HepG2 (cell line): Measurements from ENCODE around the gene ADAMTS12. TPM values are rescaled to one million over a fixed set of nuclear protein-coding genes. Genes with fewer than 3 reads are reported as not detected.

Experiments used
- ATAC-seq: fragments of 200-7000 bp; cut with Tn5 transposase; 3 replicates; pipeline ENCODE4 v1.9.1; 2020; ENCODE audit warnings: mild to moderate bottlenecking, moderate library complexity
- BruUV-seq: library from RNA; stranded (reverse); fragments of 400-500 nt; replicated peaks from 2 replicates; lab custom pipeline; 2021; lab: Mats Ljungman, UMichigan
- CTCF ChIA-PET: fragments of 300-600 bp; formaldehyde crosslinking; extraction: SDS; loops from one replicate; lab custom pipeline; 2021; ENCODE audit warnings: low total read pairs, inconsistent platforms, low intra/inter-chr PET ratio; lab: Yijun Ruan, JAX
- POLR2A ChIA-PET: fragments of 350-600 bp; sonication (Branson Sonifier 250); formaldehyde crosslinking; loops from one replicate; lab custom pipeline; 2020; ENCODE audit warnings: antibody characterized with exemption, inconsistent platforms; lab: Yijun Ruan, JAX
- DNase-seq: peaks from one replicate; pipeline ENCODE4 v3.0.0-alpha.2; 2015; ENCODE audit warnings: low spot score
- FAIRE-seq: peaks from 3 replicates; lab custom pipeline; 2011; peaks lifted over from hg19 to GRCh38; lab: Jason Lieb, UNC
- H2AFZ ChIP-seq: one replicate; pipeline ENCODE4 v1.6.1; 2011; ENCODE audit warnings: low read length, inconsistent platforms
- H3K27ac ChIP-seq: fragments of 300-600 bp; 3 replicates; pipeline ENCODE4 v1.8.0; 2011; ENCODE audit warnings: mixed run types, mild to moderate bottlenecking, mixed read lengths, low read length, inconsistent platforms; ENCODE audit not compliant: insufficient read depth; ENCODE audit errors: extremely low read length
- H3K27me3 ChIP-seq, 2 experiments: fragments of 200-600 bp in 1 of 2; 2 replicates in 1 of 2; 3 replicates in 1 of 2; pipeline versions ENCODE4 v1.6.0 to v1.8.0; 2011; ENCODE audit warnings: low read length in 2 of 2, mild to moderate bottlenecking in 2 of 2, moderate library complexity in 2 of 2, inconsistent platforms in 1 of 2; ENCODE audit not compliant: insufficient read depth in 2 of 2, control insufficient read depth in 1 of 2
- H3K36me3 ChIP-seq, 2 experiments: fragments of 200-600 bp in 1 of 2; replicated peaks in 1 of 2; 2 replicates in 1 of 2; 3 replicates in 1 of 2; pipeline versions ENCODE4 v1.5.1 to v1.8.0; 2011; ENCODE audit warnings: low read length in 2 of 2, inconsistent platforms in 1 of 2; ENCODE audit not compliant: insufficient read depth in 2 of 2, control insufficient read depth in 1 of 2
- H3K4me1 ChIP-seq: 2 replicates; pipeline ENCODE4 v1.5.1; 2012; ENCODE audit warnings: low read length, inconsistent platforms; ENCODE audit not compliant: insufficient read depth
- H3K4me2 ChIP-seq: 2 replicates; pipeline ENCODE4 v1.6.0; 2011; ENCODE audit warnings: low read depth, low read length, inconsistent platforms
- H3K4me3 ChIP-seq, 3 experiments: fragments of 200-600 bp in 1 of 3; sonication (generic), shearing (Covaris generic) in 1 of 3; replicated peaks in 1 of 3; 2 replicates each; pipeline ENCODE4 v1.5.1; 2011 to 2016; ENCODE audit warnings: low read length in 3 of 3, inconsistent platforms in 2 of 3, low read depth in 2 of 3, mild to moderate bottlenecking in 2 of 3, control low read depth in 1 of 3, mixed read lengths in 1 of 3; ENCODE audit not compliant: insufficient read depth in 1 of 3
- H3K79me2 ChIP-seq: one replicate; pipeline ENCODE4 v1.6.1; 2011; ENCODE audit warnings: low read length, inconsistent platforms; ENCODE audit not compliant: insufficient read depth
- H3K9ac ChIP-seq: 2 replicates; pipeline ENCODE4 v1.6.0; 2011; ENCODE audit warnings: mild to moderate bottlenecking, low read depth, low read length, inconsistent platforms; ENCODE audit not compliant: insufficient read depth
- H3K9me3 ChIP-seq: 2 replicates; pipeline ENCODE4 v1.5.1; 2012; ENCODE audit warnings: mild to moderate bottlenecking, low read length
- H4K20me1 ChIP-seq: 2 replicates; pipeline ENCODE4 v1.6.0; 2011; ENCODE audit warnings: inconsistent platforms, mild to moderate bottlenecking, low read length, moderate library complexity; ENCODE audit not compliant: insufficient read depth
- CBX1 ChIP-seq: IDR thresholded peaks from one replicate; pipeline ENCODE4 v1.6.1; 2016; ENCODE audit warnings: antibody characterized with exemption, low read depth
- EED ChIP-seq: sonication (generic); formaldehyde crosslinking; IDR thresholded peaks from 2 replicates; pipeline ENCODE4 v1.5.0; 2020; ENCODE audit warnings: mild to moderate bottlenecking, missing genetic modification reagents
- HOXA5 ChIP-seq: sonication (generic); formaldehyde crosslinking; IDR thresholded peaks from 2 replicates; pipeline ENCODE4 v1.4.0; 2020; ENCODE audit warnings: missing genetic modification reagents
- KLF13 ChIP-seq: sonication (generic); formaldehyde crosslinking; IDR thresholded peaks from 2 replicates; pipeline ENCODE4 v1.4.0; 2020; ENCODE audit warnings: mild to moderate bottlenecking, missing genetic modification reagents
- KMT2A ChIP-seq: sonication (generic); formaldehyde crosslinking; IDR thresholded peaks from 2 replicates; pipeline ENCODE4 v1.4.0; 2020; ENCODE audit warnings: missing genetic modification reagents
- MAZ ChIP-seq, 2 experiments: sonication (generic) in 1 of 2; formaldehyde crosslinking in 1 of 2; IDR thresholded peaks; 2 replicates each; pipeline versions ENCODE4 v1.5.0 to v1.6.1; 2012 to 2020; ENCODE audit warnings: low read depth in 2 of 2, mild to moderate bottlenecking in 2 of 2, borderline replicate concordance in 1 of 2, improper control_type of control experiment in 1 of 2, low read length in 1 of 2, missing genetic modification reagents in 1 of 2, moderate library complexity in 1 of 2
- MLLT10 ChIP-seq: sonication (generic); formaldehyde crosslinking; IDR thresholded peaks from 2 replicates; pipeline ENCODE4 v1.4.0; 2020; ENCODE audit warnings: missing genetic modification reagents
- NCOR1 ChIP-seq: fragments of 200-600 bp; sonication (generic); IDR thresholded peaks from 2 replicates; pipeline ENCODE4 v1.7.0; 2017; ENCODE audit warnings: antibody characterized with exemption, low read length, borderline replicate concordance
- RAD51 ChIP-seq: fragments of 450-650 bp; IDR thresholded peaks from 2 replicates; pipeline ENCODE4 v1.6.1; 2016; ENCODE audit warnings: borderline replicate concordance
- SALL1 ChIP-seq: sonication (generic); formaldehyde crosslinking; IDR thresholded peaks from 2 replicates; pipeline ENCODE4 v1.8.0; 2022; ENCODE audit warnings: mild to moderate bottlenecking, missing genetic modification reagents
- SMAD1 ChIP-seq: sonication (generic); formaldehyde crosslinking; IDR thresholded peaks from 2 replicates; pipeline ENCODE4 v1.4.0; 2020; ENCODE audit warnings: missing genetic modification reagents, low read depth, mild to moderate bottlenecking, borderline replicate concordance
- THRA ChIP-seq: sonication (generic); formaldehyde crosslinking; IDR thresholded peaks from 2 replicates; pipeline ENCODE4 v1.4.0; 2020; ENCODE audit warnings: missing genetic modification reagents, borderline replicate concordance
- ZBTB42 ChIP-seq: sonication (generic); formaldehyde crosslinking; IDR thresholded peaks from 2 replicates; pipeline ENCODE4 v1.5.0; 2020; ENCODE audit warnings: mild to moderate bottlenecking, missing genetic modification reagents
- ZFP36L2 ChIP-seq: sonication (generic); formaldehyde crosslinking; IDR thresholded peaks from 2 replicates; pipeline ENCODE4 v1.4.0; 2020; ENCODE audit warnings: missing genetic modification reagents
- ZNF296 ChIP-seq: sonication (generic); formaldehyde crosslinking; conservative IDR thresholded peaks from 2 replicates; pipeline ENCODE4 v1.5.0; 2020; ENCODE audit warnings: mild to moderate bottlenecking, missing genetic modification reagents
- ZNF569 ChIP-seq: sonication (generic); formaldehyde crosslinking; IDR thresholded peaks from 2 replicates; pipeline ENCODE4 v1.5.0; 2020; ENCODE audit warnings: mild to moderate bottlenecking, missing genetic modification reagents, moderate library complexity, borderline replicate concordance
- WGBS: methylation state at CpG from one replicate; pipeline ENCODE4 v1.1.6; 2017; ENCODE audit warnings: low lambda C conversion rate; 5-methylcytosine and 5-hydroxymethylcytosine counted together
- in situ Hi-C: cut with HindIII; loops from 2 replicates; pipeline ENCODE4 v1.10.0; 2017; ENCODE audit warnings: low pct_unique_long_range_greater_than_20kb; ENCODE audit not compliant: extremely low pct_ligation_motif_present
- intact Hi-C: fragments of 100-400 bp; cut with micrococcal nuclease; formaldehyde crosslinking; loops from one replicate; pipeline ENCODE4 v1.10.0; 2022; ENCODE audit not compliant: unreplicated experiment
- polyA plus RNA-seq, 8 experiments: library from polyadenylated mRNA; depleted of rRNA in 3 of 8; stranded (reverse) in 7 of 8; unstranded in 1 of 8; fragments of >200 nt; fragmentation: Illumina TruSeq in 4 of 8; extraction: Trizol in 4 of 8; gene quantifications; 2 replicates each; pipeline versions ENCODE4 v1.2.1 to v1.2.3, GENCODE V29; 2011 to 2016; ENCODE audit warnings: low read depth in 4 of 8, missing spikeins in 1 of 8, mixed read lengths in 1 of 8; ENCODE audit not compliant: insufficient read depth in 1 of 8
- total RNA-seq, 5 experiments: library from RNA; depleted of rRNA; stranded (reverse); fragments of >200 nt; fragmentation: Illumina TruSeq; extraction: Trizol; gene quantifications; 2 replicates each; pipeline ENCODE4 v1.2.3, GENCODE V29; 2016; ENCODE audit warnings: low read depth in 1 of 5
- TF ChIP-seq, protein P1 (sequence below): sonication (generic); formaldehyde crosslinking; IDR thresholded peaks from 2 replicates; pipeline ENCODE4 v1.9.0; 2021; ENCODE audit warnings: missing genetic modification reagents, mild to moderate bottlenecking, borderline replicate concordance

The ADAMTS12 gene
- total and polyA plus RNA-seq, 2 of the 13 experiments (the other 11 are each of a cell fraction or from before 2014, with no cell fraction given): 0.03 TPM; not detected in 1

DNA sequence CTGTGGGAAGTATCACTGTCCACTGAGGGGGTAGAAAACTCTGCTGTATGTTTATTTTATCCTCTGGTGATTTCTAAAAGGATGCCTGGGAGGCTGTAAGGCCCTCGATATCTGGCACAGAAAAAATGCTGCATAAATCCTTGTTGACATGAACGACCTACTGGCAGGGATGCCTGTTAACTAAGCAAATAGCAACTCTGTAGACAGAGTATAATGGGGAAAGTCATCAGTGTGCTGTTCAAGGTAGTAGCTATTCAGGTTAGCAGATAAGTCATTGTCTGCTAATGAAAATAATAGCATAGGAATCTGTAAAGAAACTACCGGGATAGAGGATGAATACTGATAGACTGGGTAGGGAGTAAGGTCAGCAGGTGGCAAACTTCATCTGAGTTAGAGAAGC lies 256.2 kb downstream of the ADAMTS12 start:
- ChIA-PET CTCF (no interaction called here), POLR2A (no interaction called here)
- intact Hi-C loops: no loop called here
- Histone ChIP-seq H3K27ac (no peak overlapping the region), H3K27me3 (no peaks in the 10 kb centered on the region), H3K79me2 (no peaks in the 10 kb centered on the region), H2AFZ (no peak overlapping the region), H3K4me2 (no peak overlapping the region), H3K36me3 (no peaks in the 10 kb centered on the region), H3K9me3 (no peaks in the 10 kb centered on the region), H4K20me1 (no peaks in the 10 kb centered on the region), H3K4me3 (no peak overlapping the region), H3K4me1 (no peaks in the 10 kb centered on the region), H3K9ac (no peak overlapping the region)
- WGBS: 2% methylated on average over 3 of the region's 3 CpGs
- no peak for TF ChIP-seq HOXA5 (CRISPR knock-in tag)
- no peak for TF ChIP-seq RAD51
- ATAC-seq: no peak
- no peak for DNase-seq
- FAIRE-seq: no peak
- no TSS peak for BruUV-seq
- in situ Hi-C loops: no loop called here

- Histone ChIP-seq H4K20me1 (no peaks in the 10 kb centered on the region), H3K9ac (no peak overlapping the region), H3K4me1 (no peaks in the 10 kb centered on the region), H3K27ac (no peak overlapping the region), H3K79me2 (no peaks in the 10 kb centered on the region), H3K27me3 (no peaks in the 10 kb centered on the region; a peak in 1 of 5 replicates), H2AFZ (no peak overlapping the region), H3K9me3 (no peaks in the 10 kb centered on the region)
- BruUV-seq: no TSS peak
- in situ Hi-C loops (no loop called here), intact Hi-C loops (no loop called here)
- ATAC-seq: no peak
- WGBS: 0% methylated on average over 2 of the region's 2 CpGs
- POLR2A ChIA-PET: no interaction called here
- FAIRE-seq: no peak
- TF ChIP-seq NCOR1 (no peak), EED (no peak), ZFP36L2 (CRISPR knock-in tag) (no peak), KMT2A (CRISPR knock-in tag) (no peak), KLF13 (CRISPR knock-in tag) (no peak), MLLT10 (CRISPR knock-in tag) (no peak), CBX1 (no peak), THRA (CRISPR knock-in tag) (no peak), ZNF296 (CRISPR knock-in tag) (no peak), MAZ (IDR thresholded peaks at IDR 0.05; ENCODE audit: borderline replicate concordance, low read depth, low read length) (no peak), MAZ (CRISPR knock-in tag; IDR thresholded peaks at IDR 0.05; ENCODE audit: low read depth) (no peak), ZBTB42 (CRISPR knock-in tag) (no peak), ZNF569 (CRISPR knock-in tag) (no peak), SMAD1 (no peak), SALL1 (CRISPR knock-in tag) (no peak)
- TF ChIP-seq, protein P1, sequence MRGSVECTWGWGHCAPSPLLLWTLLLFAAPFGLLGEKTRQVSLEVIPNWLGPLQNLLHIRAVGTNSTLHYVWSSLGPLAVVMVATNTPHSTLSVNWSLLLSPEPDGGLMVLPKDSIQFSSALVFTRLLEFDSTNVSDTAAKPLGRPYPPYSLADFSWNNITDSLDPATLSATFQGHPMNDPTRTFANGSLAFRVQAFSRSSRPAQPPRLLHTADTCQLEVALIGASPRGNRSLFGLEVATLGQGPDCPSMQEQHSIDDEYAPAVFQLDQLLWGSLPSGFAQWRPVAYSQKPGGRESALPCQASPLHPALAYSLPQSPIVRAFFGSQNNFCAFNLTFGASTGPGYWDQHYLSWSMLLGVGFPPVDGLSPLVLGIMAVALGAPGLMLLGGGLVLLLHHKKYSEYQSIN (CRISPR knock-in tag): no peak
- TF ChIP-seq, all 625 proteins: peak for 0
- DNase-seq: no peak
- no peaks in the 10 kb centered on the region for H3K36me3 ChIP-seq
- no peak overlapping the region for H3K4me3 ChIP-seq
- CTCF ChIA-PET: no interaction called here
- no peak overlapping the region for H3K4me2 ChIP-seq
Observed at GRCh38 chr5:33633699-33634098, 258.1 kb downstream of the ADAMTS12 start.
